ENCODE results near the gene ZNF57. TPM values are rescaled to one million over a fixed set of nuclear protein-coding genes. Genes with fewer than 3 reads are reported as not detected.
"Not testable (repeated sequence)": the region's sequence is repeated elsewhere in the genome, so short reads cannot be mapped to it uniquely, and the experiment has no call there.

ZNF57 gene
- total and polyA plus RNA-seq, 9 of the 15 experiments (the other 6 are each of a cell fraction or from before 2014, with no cell fraction given), result 3.9 to 13.5 (median 7.8) TPM

GRCh38 chr19:2896694-2897093, 4.0 kb upstream of the ZNF57 start:
- H3K4me2 ChIP-seq (ENCODE audit: insufficient read depth, low read length), result no peak overlapping the region
- ChIA-PET POLR2A (no interaction called here), CTCF (ENCODE audit: low intra/inter-chr PET ratio) (no interaction called here)
- in situ Hi-C loops (cut with MboI) (no loop called here), intact Hi-C loops (cut with micrococcal nuclease) (no loop called here)
- DNase-seq (ENCODE audit: extremely low read depth in 1 of 4, low spot score in 3 of 4), result no peak
- 33% methylated on average over 8 of the region's 8 CpGs for WGBS (ENCODE audit: insufficient coverage, low coverage, missing lambda C conversion rate)
- H3K4me1 ChIP-seq (replicated peaks in 1 of 2; ENCODE audit: control insufficient read depth in 2 of 2, insufficient read depth in 2 of 2, low read length in 2 of 2), result peaks cover 0 to 13% of the 10 kb centered on the region in 2 experiments; a peak in 2 of 5 replicates
- no peaks in the 10 kb centered on the region for H3K9me1 ChIP-seq (ENCODE audit: control insufficient read depth, insufficient read depth, low read length)
- FAIRE-seq, result no peak
- no peak overlapping the region for H2AFZ ChIP-seq (ENCODE audit: low read depth, low read length)
- no peaks in the 10 kb centered on the region for H3K36me3 ChIP-seq (ENCODE audit: control insufficient read depth, insufficient read depth, low read length)
- peaks cover 7% of the 10 kb centered on the region; the same call in 1 of the 2 replicates for H3K9me3 ChIP-seq (replicated peaks; ENCODE audit: control insufficient read depth, insufficient read depth, low read depth, low read length)
- H3K9ac ChIP-seq (ENCODE audit: insufficient read depth in 1 of 2, low read depth in 2 of 2, low read length in 2 of 2), result no peak overlapping the region
- no TSS peak for BruUV-seq (replicated peaks)
- H3K27ac ChIP-seq (ENCODE audit: extremely low read depth, low read depth, low read length), result no peak overlapping the region
- no peak overlapping the region for H3K4me3 ChIP-seq
- TF ChIP-seq CBX3 (IDR thresholded peaks at IDR 0.05; ENCODE audit: borderline replicate concordance in 1 of 2, low read length in 2 of 2), result peak in 1 of 2 experiments; percentile 68; a peak in 1 of 3 replicates
- peak; percentile 90 for TF ChIP-seq ZNF75A (CRISPR knock-in tag; IDR thresholded peaks at IDR 0.05)
- TF ChIP-seq TRIM24 (IDR thresholded peaks at IDR 0.05), result peak in 1 of 2 experiments; percentile 25; a peak in 1 of 4 replicates
- TF ChIP-seq ZNF24 (IDR thresholded peaks at IDR 0.05), result no peak
- peak; percentile 81; the same call in 1 of the 2 replicates for TF ChIP-seq TRIM28 (IDR thresholded peaks at IDR 0.05)
- peaks cover 9% of the 10 kb centered on the region for H3K79me2 ChIP-seq (ENCODE audit: control insufficient read depth, insufficient read depth, low read length)
- ATAC-seq, result no peak
- H4K20me1 ChIP-seq (replicated peaks; ENCODE audit: control insufficient read depth, insufficient read depth, low read length), result no peaks in the 10 kb centered on the region
- H3K27me3 ChIP-seq (ENCODE audit: control insufficient read depth in 2 of 2, insufficient read depth in 2 of 2, low read length in 2 of 2), result peaks cover 0 to 4% of the 10 kb centered on the region in 2 experiments; a peak in 1 of 5 replicates

- no peak overlapping the region for H3K27ac ChIP-seq (ENCODE audit: extremely low read depth, low read depth, low read length)
- TF ChIP-seq XRCC5 (IDR thresholded peaks at IDR 0.05; ENCODE audit: low read depth, low read length), result no peak
- no peak for TF ChIP-seq CEBPG (CRISPR knock-in tag; IDR thresholded peaks at IDR 0.05)
- 0 out of 4 replicates have a peak, but pooled peaks of 1 of the 2 experiments have one; percentile 10 for TF ChIP-seq CEBPG (tag; conservative IDR thresholded peaks at IDR 0.05 in 1 of 2, IDR thresholded peaks at IDR 0.05 in 1 of 2)
- 0 out of 2 replicates have a peak, but pooled peaks have one; percentile 12 for TF ChIP-seq C11orf30 (IDR thresholded peaks at IDR 0.05; ENCODE audit: low read depth)
- WGBS (ENCODE audit: insufficient coverage, low coverage, missing lambda C conversion rate), result 82% methylated on average over 13 of the region's 13 CpGs
- H3K4me2 ChIP-seq (ENCODE audit: insufficient read depth, low read length), result no peak overlapping the region
- peaks cover 12% of the 10 kb centered on the region; the same call in 2 of the 3 replicates for H3K36me3 ChIP-seq (ENCODE audit: control insufficient read depth, insufficient read depth, low read length)
- H3K27me3 ChIP-seq (ENCODE audit: control insufficient read depth in 2 of 2, insufficient read depth in 2 of 2, low read length in 2 of 2), result no peaks in the 10 kb centered on the region
- H3K4me1 ChIP-seq (replicated peaks in 1 of 2; ENCODE audit: control insufficient read depth in 2 of 2, insufficient read depth in 2 of 2, low read length in 2 of 2), result peaks cover 6 to 29% of the 10 kb centered on the region in 2 experiments; a peak in 4 of 5 replicates
- ChIA-PET POLR2A (interaction anchor here (0.6 to 0.7 kb wide), 2 partner anchors 9 to 47 kb away, joined by 3 read pairs; no protein-coding TSS in a partner anchor), CTCF (ENCODE audit: low intra/inter-chr PET ratio) (no interaction called here)
- H3K9me3 ChIP-seq (replicated peaks; ENCODE audit: control insufficient read depth, insufficient read depth, low read depth, low read length), result peaks cover 3% of the 10 kb centered on the region; the same call in 1 of the 2 replicates
- in situ Hi-C loops (cut with MboI) (no loop called here), intact Hi-C loops (cut with micrococcal nuclease) (no loop called here)
- no peak for ATAC-seq
- peak overlapping the region in 1 of 2 experiments; percentile 69; a peak in 2 of 4 replicates for H3K9ac ChIP-seq (ENCODE audit: insufficient read depth in 1 of 2, low read depth in 2 of 2, low read length in 2 of 2)
- no peaks in the 10 kb centered on the region for H3K9me1 ChIP-seq (ENCODE audit: control insufficient read depth, insufficient read depth, low read length)
- FAIRE-seq, result no peak
- no peak overlapping the region for H3K4me3 ChIP-seq
- H2AFZ ChIP-seq (ENCODE audit: low read depth, low read length), result no peak overlapping the region
- 0 out of 2 replicates have a peak, but pooled peaks cover 4% of the 10 kb centered on the region for H4K20me1 ChIP-seq (replicated peaks; ENCODE audit: control insufficient read depth, insufficient read depth, low read length)
- no peak for DNase-seq (ENCODE audit: extremely low read depth in 1 of 4, low spot score in 3 of 4)
- BruUV-seq (replicated peaks), result no TSS peak
- H3K79me2 ChIP-seq (ENCODE audit: control insufficient read depth, insufficient read depth, low read length), result peaks cover 60% of the 10 kb centered on the region
These were observed 2.0 kb downstream of the ZNF57 start for GRCh38 chr19:2902590-2903218.

- WGBS (ENCODE audit: insufficient coverage, low coverage, missing lambda C conversion rate), result 90% methylated on average over 12 of the region's 13 CpGs
- H2AFZ ChIP-seq (ENCODE audit: low read depth, low read length); H3K4me3 ChIP-seq; intact Hi-C loops (cut with micrococcal nuclease); FAIRE-seq; H3K4me2 ChIP-seq (ENCODE audit: insufficient read depth, low read length); ATAC-seq; H3K27me3 ChIP-seq (ENCODE audit: control insufficient read depth in 2 of 2, insufficient read depth in 2 of 2, low read length in 2 of 2); H3K9me3 ChIP-seq (replicated peaks; ENCODE audit: control insufficient read depth, insufficient read depth, low read depth, low read length); in situ Hi-C loops (cut with MboI); H3K9me1 ChIP-seq (ENCODE audit: control insufficient read depth, insufficient read depth, low read length); H3K27ac ChIP-seq (ENCODE audit: extremely low read depth, low read depth, low read length); CTCF ChIA-PET (ENCODE audit: low intra/inter-chr PET ratio); H3K9ac ChIP-seq (ENCODE audit: insufficient read depth in 1 of 2, low read depth in 2 of 2, low read length in 2 of 2); BruUV-seq (replicated peaks); DNase-seq (ENCODE audit: extremely low read depth in 1 of 4, low spot score in 3 of 4); H4K20me1 ChIP-seq (replicated peaks; ENCODE audit: control insufficient read depth, insufficient read depth, low read length): not testable (repeated sequence)
- peaks cover 65% of the 10 kb centered on the region for H3K79me2 ChIP-seq (ENCODE audit: control insufficient read depth, insufficient read depth, low read length)
- POLR2A ChIA-PET, result interaction anchor here (0.6 to 0.7 kb wide), 2 partner anchors 9 to 47 kb away, joined by 3 read pairs; no protein-coding TSS in a partner anchor
- H3K4me1 ChIP-seq (replicated peaks in 1 of 2; ENCODE audit: control insufficient read depth in 2 of 2, insufficient read depth in 2 of 2, low read length in 2 of 2), result peaks cover 6 to 30% of the 10 kb centered on the region in 2 experiments; a peak in 4 of 5 replicates
- peaks cover 12% of the 10 kb centered on the region; the same call in 2 of the 3 replicates for H3K36me3 ChIP-seq (ENCODE audit: control insufficient read depth, insufficient read depth, low read length)
These were observed 2.6 kb downstream of the ZNF57 start for GRCh38 chr19:2903326-2903725.

Measured in K562 (cell line).